Superior temporal gyrus (tissue), 1 donor: ENCODE results near the gene PRKCQ.
"Not testable (repeated sequence)": the region's sequence is repeated elsewhere in the genome, so short reads cannot be mapped to it uniquely, and the experiment has no call there.

Experiments
- DNase-seq: peaks from one replicate; pipeline ENCODE4 v3.0.0-alpha.2; 2016; ENCODE audit errors: extremely low spot score

The PRKCQ gene

GRCh38 chr10:6493521-6494441, 86.3 kb downstream of the PRKCQ start:
- DNase-seq: no peak

- no peak for DNase-seq
Observed at GRCh38 chr10:6492896-6493295, 87.2 kb downstream of the PRKCQ start.

GRCh38 chr10:6491841-6492609, 88.1 kb downstream of the PRKCQ start:
- DNase-seq: no peak

GRCh38 chr10:6490614-6491013, 89.5 kb downstream of the PRKCQ start:
- DNase-seq: no peak

GRCh38 chr10:6487920-6488319, 92.2 kb downstream of the PRKCQ start:
- no peak for DNase-seq

GRCh38 chr10:6486309-6486708, 93.8 kb downstream of the PRKCQ start:
- DNase-seq: no peak

- DNase-seq: no peak
Observed at GRCh38 chr10:6482737-6483357, 97.2 kb downstream of the PRKCQ start.

- no peak for DNase-seq
Observed at GRCh38 chr10:6478722-6479121, 101.4 kb downstream of the PRKCQ start.

GRCh38 chr10:6476989-6477388, 103.1 kb downstream of the PRKCQ start:
- no peak for DNase-seq

- DNase-seq: no peak
Observed at GRCh38 chr10:6474871-6475270, 105.2 kb downstream of the PRKCQ start.

GRCh38 chr10:6473901-6474370, 106.1 kb downstream of the PRKCQ start:
- DNase-seq: no peak

GRCh38 chr10:6473430-6473829, 106.6 kb downstream of the PRKCQ start:
- DNase-seq: no peak

- DNase-seq: not testable (repeated sequence)
Observed at GRCh38 chr10:6472710-6473005, 107.4 kb downstream of the PRKCQ start.

GRCh38 chr10:6470894-6471618, 109.0 kb downstream of the PRKCQ start:
- DNase-seq: no peak

- no peak for DNase-seq
Observed at GRCh38 chr10:6469661-6470060, 110.4 kb downstream of the PRKCQ start.

- no peak for DNase-seq
Observed at GRCh38 chr10:6465854-6466601, 114.0 kb downstream of the PRKCQ start.

GRCh38 chr10:6465437-6465836, 114.6 kb downstream of the PRKCQ start:
- no peak for DNase-seq

- no peak for DNase-seq
Observed at GRCh38 chr10:6464862-6465430, 115.1 kb downstream of the PRKCQ start.

GRCh38 chr10:6463366-6463765, 116.7 kb downstream of the PRKCQ start:
- DNase-seq: no peak

- no peak for DNase-seq
Observed at GRCh38 chr10:6461961-6462360, 118.1 kb downstream of the PRKCQ start.
